ENCODE results near the gene KRT2.

DNA sequence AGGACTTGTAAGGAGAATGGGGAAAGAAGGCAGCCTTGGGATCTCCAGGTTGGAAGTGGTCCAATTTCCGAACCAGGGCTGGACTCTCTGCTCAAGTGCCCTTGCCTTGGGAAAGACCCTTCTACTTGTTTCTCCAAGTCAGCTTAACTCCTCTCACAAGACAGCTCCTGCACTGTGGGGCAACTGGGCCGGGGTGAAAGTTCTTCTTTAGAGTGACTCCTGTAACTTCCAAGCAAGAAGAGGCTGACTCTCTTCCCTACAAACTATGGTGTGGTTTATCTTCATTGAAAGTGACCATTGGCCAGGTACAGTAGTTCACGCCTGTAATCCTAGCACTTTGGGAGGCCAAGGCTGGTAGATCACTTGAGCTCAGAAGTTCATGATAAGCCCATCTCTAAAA, 14.5 kb upstream of the KRT2 start:
- no peak for TF ChIP-seq POLR2AphosphoS5 (IDR thresholded peaks at IDR 0.05)
- TF ChIP-seq, protein P1, sequence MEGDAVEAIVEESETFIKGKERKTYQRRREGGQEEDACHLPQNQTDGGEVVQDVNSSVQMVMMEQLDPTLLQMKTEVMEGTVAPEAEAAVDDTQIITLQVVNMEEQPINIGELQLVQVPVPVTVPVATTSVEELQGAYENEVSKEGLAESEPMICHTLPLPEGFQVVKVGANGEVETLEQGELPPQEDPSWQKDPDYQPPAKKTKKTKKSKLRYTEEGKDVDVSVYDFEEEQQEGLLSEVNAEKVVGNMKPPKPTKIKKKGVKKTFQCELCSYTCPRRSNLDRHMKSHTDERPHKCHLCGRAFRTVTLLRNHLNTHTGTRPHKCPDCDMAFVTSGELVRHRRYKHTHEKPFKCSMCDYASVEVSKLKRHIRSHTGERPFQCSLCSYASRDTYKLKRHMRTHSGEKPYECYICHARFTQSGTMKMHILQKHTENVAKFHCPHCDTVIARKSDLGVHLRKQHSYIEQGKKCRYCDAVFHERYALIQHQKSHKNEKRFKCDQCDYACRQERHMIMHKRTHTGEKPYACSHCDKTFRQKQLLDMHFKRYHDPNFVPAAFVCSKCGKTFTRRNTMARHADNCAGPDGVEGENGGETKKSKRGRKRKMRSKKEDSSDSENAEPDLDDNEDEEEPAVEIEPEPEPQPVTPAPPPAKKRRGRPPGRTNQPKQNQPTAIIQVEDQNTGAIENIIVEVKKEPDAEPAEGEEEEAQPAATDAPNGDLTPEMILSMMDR (IDR thresholded peaks at IDR 0.05) = no peak
